Erythroblast (primary cell): Measurements from ENCODE around the gene PRSS56.

Experiments
- GATA1 ChIP-seq: IDR thresholded peaks from 2 replicates; pipeline ENCODE4 v1.6.1; 2011; ENCODE audit warnings: low read depth, mild to moderate bottlenecking, control low read depth, low read length, moderate library complexity
- POLR2A ChIP-seq: IDR thresholded peaks from 2 replicates; pipeline ENCODE4 v1.6.1; 2011; ENCODE audit warnings: mild to moderate bottlenecking, low read length

- TF ChIP-seq POLR2A (no peak), GATA1 (no peak)
These were observed 21.7 kb upstream of the PRSS56 start for GRCh38 chr2:232498452-232498851.
